Measurements from ENCODE around the gene DRD2.

DNA sequence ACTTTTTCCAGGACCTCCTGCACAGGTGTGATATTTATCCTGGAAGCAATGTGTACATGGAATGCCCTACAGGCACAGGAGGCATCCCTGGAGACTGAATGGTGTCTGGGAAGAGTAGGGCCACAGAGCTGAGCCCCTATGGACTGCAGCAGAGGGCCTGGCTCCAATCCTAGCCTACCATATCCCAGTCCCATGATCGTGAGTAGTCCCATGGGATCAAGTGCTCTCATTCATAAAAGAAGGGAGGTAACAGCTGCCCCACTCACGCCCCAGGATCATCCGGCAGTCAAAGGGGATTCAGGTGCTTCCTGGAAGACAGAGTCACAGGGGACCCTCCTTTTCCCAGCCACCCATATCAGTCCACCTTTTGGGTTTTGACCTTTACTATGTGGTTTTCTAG lies 63.7 kb downstream of the DRD2 start:
- TF ChIP-seq, protein P1, sequence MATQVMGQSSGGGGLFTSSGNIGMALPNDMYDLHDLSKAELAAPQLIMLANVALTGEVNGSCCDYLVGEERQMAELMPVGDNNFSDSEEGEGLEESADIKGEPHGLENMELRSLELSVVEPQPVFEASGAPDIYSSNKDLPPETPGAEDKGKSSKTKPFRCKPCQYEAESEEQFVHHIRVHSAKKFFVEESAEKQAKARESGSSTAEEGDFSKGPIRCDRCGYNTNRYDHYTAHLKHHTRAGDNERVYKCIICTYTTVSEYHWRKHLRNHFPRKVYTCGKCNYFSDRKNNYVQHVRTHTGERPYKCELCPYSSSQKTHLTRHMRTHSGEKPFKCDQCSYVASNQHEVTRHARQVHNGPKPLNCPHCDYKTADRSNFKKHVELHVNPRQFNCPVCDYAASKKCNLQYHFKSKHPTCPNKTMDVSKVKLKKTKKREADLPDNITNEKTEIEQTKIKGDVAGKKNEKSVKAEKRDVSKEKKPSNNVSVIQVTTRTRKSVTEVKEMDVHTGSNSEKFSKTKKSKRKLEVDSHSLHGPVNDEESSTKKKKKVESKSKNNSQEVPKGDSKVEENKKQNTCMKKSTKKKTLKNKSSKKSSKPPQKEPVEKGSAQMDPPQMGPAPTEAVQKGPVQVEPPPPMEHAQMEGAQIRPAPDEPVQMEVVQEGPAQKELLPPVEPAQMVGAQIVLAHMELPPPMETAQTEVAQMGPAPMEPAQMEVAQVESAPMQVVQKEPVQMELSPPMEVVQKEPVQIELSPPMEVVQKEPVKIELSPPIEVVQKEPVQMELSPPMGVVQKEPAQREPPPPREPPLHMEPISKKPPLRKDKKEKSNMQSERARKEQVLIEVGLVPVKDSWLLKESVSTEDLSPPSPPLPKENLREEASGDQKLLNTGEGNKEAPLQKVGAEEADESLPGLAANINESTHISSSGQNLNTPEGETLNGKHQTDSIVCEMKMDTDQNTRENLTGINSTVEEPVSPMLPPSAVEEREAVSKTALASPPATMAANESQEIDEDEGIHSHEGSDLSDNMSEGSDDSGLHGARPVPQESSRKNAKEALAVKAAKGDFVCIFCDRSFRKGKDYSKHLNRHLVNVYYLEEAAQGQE (IDR thresholded peaks at IDR 0.05; ENCODE audit: low read depth), result no peak
- TF ChIP-seq YY1 (IDR thresholded peaks at IDR 0.05; ENCODE audit: low read depth), result no peak
- TF ChIP-seq, protein P2, sequence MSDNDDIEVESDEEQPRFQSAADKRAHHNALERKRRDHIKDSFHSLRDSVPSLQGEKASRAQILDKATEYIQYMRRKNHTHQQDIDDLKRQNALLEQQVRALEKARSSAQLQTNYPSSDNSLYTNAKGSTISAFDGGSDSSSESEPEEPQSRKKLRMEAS (IDR thresholded peaks at IDR 0.05), result no peak
- TF ChIP-seq TCF12 (IDR thresholded peaks at IDR 0.05; ENCODE audit: low read depth), result no peak
- no peak for TF ChIP-seq EP300 (IDR thresholded peaks at IDR 0.05; ENCODE audit: borderline replicate concordance)
- no peak for TF ChIP-seq TEAD4 (IDR thresholded peaks at IDR 0.05)
- TF ChIP-seq RAD21 (IDR thresholded peaks at IDR 0.05; ENCODE audit: low read depth), result no peak
- TF ChIP-seq CREB1 (IDR thresholded peaks at IDR 0.05; ENCODE audit: low read depth), result no peak
- no peak for TF ChIP-seq CEBPB (IDR thresholded peaks at IDR 0.05)
- TF ChIP-seq EGR1 (IDR thresholded peaks at IDR 0.05), result no peak
- TF ChIP-seq, protein P3, sequence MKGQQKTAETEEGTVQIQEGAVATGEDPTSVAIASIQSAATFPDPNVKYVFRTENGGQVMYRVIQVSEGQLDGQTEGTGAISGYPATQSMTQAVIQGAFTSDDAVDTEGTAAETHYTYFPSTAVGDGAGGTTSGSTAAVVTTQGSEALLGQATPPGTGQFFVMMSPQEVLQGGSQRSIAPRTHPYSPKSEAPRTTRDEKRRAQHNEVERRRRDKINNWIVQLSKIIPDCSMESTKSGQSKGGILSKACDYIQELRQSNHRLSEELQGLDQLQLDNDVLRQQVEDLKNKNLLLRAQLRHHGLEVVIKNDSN (IDR thresholded peaks at IDR 0.05), result no peak
- TF ChIP-seq FOXM1 (IDR thresholded peaks at IDR 0.05; ENCODE audit: borderline replicate concordance, low read depth), result no peak
- TF ChIP-seq TAF1 (IDR thresholded peaks at IDR 0.05; ENCODE audit: low read depth), result no peak

All from Ishikawa (cell line).